GM18511 (cell line): ENCODE measurements around the gene NHLH1.
"Not testable (repeated sequence)": the region's sequence is repeated elsewhere in the genome, so short reads cannot be mapped to it uniquely, and the experiment has no call there.

Source experiments
- ATAC-seq: cut with Tn5 transposase; IDR thresholded peaks from one replicate; pipeline ENCODE4 v1.9.1; 2021; ENCODE audit warnings: mild to moderate bottlenecking, moderate library complexity; ENCODE audit not compliant: unreplicated experiment

Gene NHLH1

DNA sequence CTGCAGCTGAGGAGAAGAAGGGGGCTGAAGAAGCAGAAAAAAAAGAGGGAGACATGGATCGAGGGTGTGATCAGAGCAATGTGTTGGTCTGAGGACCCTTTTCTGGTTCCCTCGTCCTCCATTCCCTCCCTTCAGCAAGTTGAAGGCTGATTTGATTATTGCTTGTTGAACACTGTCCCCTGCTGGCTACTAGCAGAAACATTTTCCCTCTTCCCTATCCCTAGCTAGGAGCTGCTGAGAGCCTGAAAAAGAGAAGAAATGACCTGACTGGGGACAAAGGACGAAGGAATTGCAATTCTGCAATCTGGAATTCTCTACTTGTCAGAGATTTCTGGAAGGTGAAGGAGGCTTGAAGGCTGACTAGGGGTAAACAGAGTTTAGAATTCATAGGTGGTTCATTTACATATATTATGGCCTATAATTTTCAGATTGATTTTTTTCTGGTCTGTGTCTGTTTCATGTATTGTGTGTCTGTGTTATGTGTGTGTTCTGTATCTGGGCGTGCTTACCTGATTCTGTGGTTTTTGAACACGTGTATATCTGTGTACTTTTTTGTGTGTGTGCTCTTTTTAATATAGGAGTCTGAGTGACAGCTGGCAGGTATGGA lies 9.8 kb downstream of the NHLH1 start:
- peak; percentile 70 for ATAC-seq

- no peak for ATAC-seq
Observed at GRCh38 chr1:160377585-160378206, 10.8 kb downstream of the NHLH1 start.

DNA sequence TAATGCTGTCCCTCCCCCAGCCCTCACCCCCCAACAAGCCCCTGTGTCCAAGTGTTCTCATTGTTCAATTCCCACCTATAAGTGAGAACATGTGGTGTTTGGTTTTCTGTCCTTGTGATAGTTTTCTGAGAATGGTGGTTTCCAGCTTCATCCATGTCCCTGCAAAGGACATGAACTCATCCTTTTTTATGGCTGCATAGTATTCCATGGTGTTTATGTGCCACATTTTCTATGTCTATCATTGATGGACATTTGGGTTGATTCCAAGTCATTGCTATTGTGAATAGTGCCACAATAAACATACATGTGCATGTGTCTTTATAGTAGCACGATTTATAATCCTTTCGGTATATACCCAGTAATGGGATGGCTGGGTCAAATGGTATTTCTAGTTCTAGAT lies 17.9 kb downstream of the NHLH1 start:
- not testable (repeated sequence) for ATAC-seq

GRCh38 chr1:160388406-160388805 lies 21.5 kb downstream of the NHLH1 start:
- ATAC-seq = not testable (repeated sequence)

- ATAC-seq = no peak
Observed at GRCh38 chr1:160394673-160395072, 27.8 kb downstream of the NHLH1 start.

GRCh38 chr1:160397651-160398050 lies 30.8 kb downstream of the NHLH1 start:
- no peak for ATAC-seq

DNA sequence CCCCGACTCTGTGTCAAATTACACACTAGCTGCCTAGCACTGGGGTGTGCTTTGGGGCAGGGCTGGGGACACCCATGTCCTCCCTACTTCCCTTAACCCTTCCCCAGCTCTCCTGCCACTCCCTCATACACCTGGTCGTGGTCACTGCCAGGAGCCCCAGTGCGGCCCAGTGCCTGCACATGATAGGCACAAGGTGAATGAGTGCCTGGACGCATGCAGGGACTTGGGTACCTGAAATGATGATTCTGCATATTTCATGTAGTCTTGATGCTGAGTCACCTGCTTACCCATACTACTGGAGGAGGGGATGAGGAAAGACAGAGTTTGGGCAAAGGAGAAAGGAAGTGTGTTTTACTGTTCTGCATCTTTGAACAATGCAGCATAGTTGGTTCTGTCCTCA lies 32.0 kb downstream of the NHLH1 start:
- ATAC-seq = no peak

DNA sequence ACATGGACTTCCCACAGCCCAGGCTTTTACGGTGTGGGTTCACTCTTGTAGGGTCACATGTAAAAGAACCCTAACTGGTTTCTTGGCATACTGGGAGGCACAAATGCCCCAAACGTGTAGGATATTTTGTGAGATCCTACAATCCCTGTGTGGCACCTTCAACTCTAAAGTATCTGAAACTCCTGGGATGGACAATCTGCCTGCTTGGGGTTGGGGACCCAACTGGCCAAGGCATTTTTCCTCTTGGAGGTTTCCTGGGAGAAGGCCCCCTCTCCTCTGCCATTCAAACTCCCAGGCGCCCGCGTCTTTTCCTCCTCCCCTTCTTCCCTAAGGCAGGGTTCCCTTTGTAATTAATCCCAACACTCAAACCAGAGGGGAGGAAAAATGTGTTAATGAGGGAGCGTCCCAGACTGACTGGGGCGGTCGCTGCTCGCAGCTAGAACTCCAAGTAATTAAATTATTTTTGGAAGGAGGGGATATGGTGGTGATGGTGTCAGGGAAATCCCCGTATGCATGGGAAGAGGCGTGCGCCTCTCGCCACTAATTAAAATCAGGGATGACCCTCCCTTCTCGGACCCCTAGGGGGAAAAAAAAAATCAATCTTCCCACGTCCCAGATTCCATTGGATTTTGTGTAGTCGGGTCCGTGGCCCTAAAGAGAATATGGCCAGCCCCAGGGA lies 32.8 kb downstream of the NHLH1 start:
- ATAC-seq = no peak

DNA sequence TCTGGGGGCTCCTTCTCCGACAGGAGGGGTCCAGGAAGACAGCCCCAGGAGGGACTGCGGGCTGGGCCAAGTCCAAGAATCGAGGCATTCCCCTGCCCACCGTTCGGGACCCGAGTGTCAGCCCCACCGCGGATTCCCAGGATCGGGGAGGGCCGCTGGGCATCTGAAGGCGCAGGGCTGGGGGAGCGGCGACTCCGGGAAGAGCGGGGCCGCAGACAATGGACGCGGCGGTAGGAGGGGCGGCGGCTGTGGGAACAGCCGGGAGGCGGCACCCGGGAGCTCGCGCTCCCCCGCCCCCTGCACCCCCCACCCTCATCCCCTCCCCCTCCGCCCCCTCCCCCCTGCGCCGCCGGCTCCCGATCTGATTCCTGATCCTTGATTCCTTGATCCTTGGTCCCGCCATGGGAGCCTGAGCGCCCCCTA lies 33.4 kb downstream of the NHLH1 start, which contains the start of gene VANGL2:
Gene VANGL2, plus strand, starts transcription at position 342 of the 423 bp plus-strand sequence. CDS start 15,274 bp downstream, outside the sequence.
- ATAC-seq = no peak

- no peak for ATAC-seq
Observed at GRCh38 chr1:160400646-160401486, 34.0 kb downstream of the NHLH1 start.

- no peak for ATAC-seq
Observed at GRCh38 chr1:160401487-160401805, 34.6 kb downstream of the NHLH1 start.

DNA sequence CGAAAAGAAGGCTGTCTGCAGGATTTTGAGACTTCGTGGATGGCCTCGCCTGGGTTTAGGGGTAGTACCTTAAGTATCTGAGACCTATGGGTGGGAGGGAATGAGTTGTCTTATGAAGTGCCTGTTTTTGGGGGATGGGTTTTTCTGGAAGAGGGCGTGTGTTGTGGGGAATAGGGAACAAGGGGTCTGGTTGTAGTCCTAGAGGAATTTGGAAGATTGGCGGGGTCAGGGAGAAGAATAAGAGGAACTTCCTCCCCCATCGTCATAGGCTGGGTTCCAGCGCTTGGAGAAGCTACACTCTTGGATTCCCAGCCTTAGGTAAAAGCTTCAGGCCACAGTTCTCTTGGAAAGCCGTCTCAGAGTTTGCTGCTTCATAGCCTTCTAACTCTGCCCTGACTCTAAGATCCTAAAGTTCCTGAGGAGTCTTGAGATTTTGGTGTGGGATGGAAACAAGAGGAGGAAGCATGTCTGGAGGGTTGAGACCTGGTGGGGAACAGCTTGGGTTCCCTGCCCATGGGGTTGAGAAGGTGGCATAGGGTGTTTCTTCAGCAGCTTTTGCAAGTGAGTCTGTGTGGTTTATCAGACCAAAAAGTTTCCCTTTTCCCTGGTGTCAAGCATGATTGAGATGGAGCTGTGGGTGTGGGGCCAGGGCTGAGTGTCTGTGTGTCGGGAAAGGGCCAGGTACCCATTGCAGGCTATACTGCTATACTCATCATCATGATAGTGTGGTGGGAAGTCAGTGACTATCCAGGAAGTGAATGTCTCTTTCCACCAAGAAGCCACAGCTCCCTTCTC lies 35.3 kb downstream of the NHLH1 start:
- no peak for ATAC-seq

DNA sequence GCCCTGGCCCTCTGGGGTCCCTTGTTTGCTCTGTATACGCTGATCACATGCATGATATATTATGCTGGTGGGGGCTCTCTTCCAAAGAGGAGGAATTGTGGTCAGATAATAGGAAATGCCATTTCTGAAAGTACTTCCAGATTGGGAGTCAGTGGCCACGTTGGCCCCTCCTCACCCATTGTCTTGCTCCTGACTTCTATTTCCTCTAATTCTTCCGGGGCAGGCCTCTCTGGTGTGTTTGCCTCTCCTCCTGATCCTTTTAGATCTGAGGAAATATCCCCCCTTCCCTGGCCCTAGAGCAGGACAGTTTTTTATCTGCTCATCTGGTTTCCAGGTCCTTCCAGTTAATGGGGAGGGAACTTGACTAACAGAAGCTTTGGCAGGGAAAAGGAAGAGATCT lies 36.4 kb downstream of the NHLH1 start:
- no peak for ATAC-seq

DNA sequence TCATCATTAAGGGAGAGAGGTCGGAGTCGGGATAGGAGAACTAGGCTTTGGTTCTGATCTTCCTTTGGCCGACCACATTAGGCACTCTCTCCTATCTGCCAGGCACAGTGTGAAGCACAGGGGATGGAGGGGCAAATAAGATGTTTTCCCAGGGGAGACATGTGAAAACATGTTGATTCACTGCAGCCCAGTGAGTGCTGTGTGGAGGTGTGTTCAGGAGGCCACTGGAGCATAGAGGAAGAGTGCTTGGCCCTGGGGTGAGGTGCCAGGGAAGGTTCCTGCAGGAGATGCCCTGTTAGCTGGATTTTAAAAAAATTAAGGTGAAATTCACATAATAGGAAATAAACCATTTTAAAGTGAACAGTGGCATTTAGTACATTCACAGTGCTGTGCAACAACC lies 37.2 kb downstream of the NHLH1 start:
- ATAC-seq = no peak

- no peak for ATAC-seq
Observed at GRCh38 chr1:160405331-160405877, 38.5 kb downstream of the NHLH1 start.

DNA sequence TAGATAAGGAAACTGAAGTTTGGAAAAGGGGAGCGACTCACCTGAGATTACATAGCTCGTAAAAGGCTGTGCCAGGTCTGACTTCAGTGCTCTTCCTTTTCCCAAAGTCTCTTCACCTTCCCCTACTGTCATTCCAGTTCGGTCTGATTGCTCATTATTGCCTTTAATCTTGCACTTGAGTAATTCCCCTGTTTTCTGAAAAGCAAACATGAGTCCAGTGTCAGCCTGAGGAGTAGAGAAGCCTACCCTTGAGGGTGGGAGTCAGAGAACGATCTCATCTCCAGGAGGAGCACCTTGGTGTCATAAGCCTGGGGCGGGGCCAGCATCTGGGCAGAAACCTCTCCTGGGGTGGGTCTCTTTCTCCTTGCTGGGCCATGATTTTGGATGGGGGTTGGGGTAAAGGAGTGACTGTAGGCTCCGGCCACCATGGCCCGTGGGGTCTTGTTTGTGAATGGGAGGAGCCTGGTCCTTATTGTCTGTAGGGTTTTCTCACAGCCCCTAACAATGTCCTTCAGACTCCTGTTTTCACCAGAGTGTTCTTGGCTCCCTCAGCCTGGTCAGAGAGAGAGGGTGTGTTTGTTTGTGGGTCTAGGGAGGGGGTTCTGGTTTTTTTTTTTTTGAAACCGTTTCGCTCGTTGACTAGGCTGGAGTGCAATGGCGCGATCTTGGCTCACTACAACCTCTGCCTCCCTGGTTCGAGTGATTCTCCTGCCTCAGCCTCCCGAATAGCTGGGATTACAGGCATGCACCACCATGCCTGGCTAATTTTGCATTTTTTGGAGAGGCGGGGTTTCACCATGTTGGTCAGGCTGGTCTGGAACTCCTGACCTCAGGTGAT lies 39.5 kb downstream of the NHLH1 start:
- no peak for ATAC-seq

DNA sequence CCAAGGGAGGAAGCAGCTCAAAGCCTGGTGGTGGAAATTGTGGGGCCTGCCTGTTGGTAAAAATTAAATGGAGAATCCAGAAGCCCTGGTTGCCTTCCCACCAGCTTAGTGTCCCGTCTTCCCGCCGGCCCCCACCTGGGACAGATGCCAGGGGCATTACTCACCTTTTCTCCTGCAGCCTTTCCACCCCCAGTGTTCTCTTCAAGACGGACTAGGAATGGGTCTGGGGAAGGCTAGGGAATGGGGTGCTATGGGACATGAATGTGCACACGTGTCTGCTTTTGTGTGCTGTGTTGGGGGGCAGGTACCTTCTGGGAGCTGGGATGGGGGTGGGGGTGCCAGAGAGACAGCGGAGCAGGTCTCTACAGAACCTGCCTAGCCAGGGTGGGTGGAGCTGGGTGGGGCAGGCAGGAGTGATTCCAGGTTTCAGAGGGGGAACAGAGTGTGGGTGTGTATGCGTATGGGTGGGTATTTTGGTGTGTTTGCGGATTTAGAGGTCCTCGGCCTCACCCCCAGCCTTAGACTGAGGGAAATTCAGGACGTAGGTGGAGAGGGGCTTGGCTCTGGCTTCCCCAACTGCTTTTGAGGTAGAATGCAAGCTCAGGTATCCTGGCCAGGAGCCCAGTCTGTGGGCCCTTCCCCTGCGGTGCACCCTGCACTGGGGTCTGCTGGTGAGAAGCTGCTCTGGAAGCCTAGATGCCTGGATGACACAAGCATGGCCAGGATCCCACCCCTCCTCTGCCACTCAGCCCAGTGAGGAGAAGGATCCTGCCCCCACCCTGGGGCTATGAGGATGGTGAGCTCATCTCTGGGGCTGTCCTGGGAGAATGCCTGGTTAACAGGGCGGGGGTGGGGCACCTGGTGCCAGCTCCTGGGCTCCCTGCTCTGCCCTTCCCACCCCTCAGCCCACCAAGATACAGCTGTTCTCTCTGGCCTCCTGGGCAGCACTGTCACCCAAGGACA lies 41.2 kb downstream of the NHLH1 start:
- no peak for ATAC-seq

- no peak for ATAC-seq
Observed at GRCh38 chr1:160408864-160409263, 42.0 kb downstream of the NHLH1 start.
